Measurements from ENCODE around the gene DHCR7.

The DHCR7 gene

DNA sequence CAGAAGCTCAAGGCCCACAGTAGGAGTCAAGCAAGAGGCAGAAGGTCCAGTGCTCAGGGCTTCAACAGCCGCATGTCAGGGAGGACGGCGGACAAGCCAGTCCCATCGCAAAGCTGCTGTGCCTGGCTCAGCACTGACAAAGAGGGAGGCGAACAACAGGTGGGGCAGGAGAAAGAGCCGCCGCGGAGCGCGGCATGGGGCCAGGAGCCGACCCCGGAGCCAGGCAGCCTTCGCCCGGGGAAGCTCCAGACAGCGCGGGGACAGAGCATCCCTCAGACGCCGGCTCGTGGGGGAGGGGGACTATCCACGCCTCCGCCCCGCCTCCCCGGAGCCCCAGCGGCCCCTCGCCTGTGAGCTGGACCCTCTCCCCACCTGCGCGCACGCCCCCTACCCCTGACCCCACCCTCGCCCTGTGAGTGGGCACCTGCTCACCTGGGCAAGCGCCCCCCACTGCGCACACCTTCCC lies 369 bp downstream of the DHCR7 start:
- Histone ChIP-seq H3K27ac (replicated peaks) (peak overlapping the region; percentile 58), H3K27me3 (ENCODE audit: insufficient read depth, poor library complexity, severe bottlenecking) (no peaks in the 10 kb centered on the region), H3K4me3 (replicated peaks; ENCODE audit: insufficient read depth, low read length) (peak overlapping the region; percentile 93)
- peak in 1 of 2 experiments; percentile 9 for DNase-seq (ENCODE audit: low read depth in 1 of 2, low spot score in 1 of 2)
- TF ChIP-seq GABPA (IDR thresholded peaks at IDR 0.05; ENCODE audit: low read depth) (no peak), POLR2AphosphoS5 (IDR thresholded peaks at IDR 0.05; ENCODE audit: low read depth) (no peak; the same call in none of the 2 replicates), SPI1 (IDR thresholded peaks at IDR 0.05; ENCODE audit: borderline replicate concordance, low read depth) (no peak)
- TF ChIP-seq, protein P1, sequence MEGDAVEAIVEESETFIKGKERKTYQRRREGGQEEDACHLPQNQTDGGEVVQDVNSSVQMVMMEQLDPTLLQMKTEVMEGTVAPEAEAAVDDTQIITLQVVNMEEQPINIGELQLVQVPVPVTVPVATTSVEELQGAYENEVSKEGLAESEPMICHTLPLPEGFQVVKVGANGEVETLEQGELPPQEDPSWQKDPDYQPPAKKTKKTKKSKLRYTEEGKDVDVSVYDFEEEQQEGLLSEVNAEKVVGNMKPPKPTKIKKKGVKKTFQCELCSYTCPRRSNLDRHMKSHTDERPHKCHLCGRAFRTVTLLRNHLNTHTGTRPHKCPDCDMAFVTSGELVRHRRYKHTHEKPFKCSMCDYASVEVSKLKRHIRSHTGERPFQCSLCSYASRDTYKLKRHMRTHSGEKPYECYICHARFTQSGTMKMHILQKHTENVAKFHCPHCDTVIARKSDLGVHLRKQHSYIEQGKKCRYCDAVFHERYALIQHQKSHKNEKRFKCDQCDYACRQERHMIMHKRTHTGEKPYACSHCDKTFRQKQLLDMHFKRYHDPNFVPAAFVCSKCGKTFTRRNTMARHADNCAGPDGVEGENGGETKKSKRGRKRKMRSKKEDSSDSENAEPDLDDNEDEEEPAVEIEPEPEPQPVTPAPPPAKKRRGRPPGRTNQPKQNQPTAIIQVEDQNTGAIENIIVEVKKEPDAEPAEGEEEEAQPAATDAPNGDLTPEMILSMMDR (IDR thresholded peaks at IDR 0.05; ENCODE audit: insufficient read depth, low read length), result no peak

DNA sequence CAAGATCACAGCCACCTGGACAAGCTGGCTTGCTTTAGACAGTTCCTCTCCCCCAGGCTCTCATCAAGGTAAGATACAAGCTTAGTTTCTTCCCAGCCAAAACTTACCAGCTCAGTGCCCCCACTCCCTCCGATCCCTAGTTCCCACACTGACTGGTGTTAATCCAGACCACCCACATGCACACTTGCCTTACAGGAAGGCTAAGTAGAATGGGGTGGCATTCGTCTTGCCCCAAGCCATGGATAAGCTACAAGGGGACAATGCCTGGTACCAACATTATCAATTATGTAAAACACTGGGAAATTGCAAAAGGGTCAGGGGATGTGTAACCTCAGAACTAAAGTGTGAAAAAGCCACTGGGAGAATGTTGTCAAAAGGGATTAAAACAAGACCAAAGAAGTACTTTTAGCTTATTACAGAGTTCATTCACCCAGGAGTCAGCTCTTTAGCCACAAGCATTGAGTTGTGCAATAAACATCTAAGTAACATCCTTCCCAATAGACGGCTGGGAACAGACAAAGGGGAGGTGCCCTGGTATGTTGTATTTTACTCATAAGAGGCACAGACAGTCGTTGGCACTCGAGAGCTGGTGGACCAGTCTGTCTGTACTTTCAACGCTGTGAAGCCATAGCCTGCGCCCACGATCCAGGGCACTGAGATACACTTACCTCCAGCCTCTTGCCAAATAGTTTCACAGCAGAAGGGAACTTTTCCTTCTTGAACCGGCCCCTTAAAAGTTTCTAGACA lies 1.1 kb downstream of the DHCR7 start:
- Histone ChIP-seq H3K4me3 (replicated peaks; ENCODE audit: insufficient read depth, low read length) (peak overlapping the region; percentile 93), H3K27ac (replicated peaks) (peak overlapping the region; percentile 58), H3K27me3 (ENCODE audit: insufficient read depth, poor library complexity, severe bottlenecking) (no peaks in the 10 kb centered on the region)
- no peak for TF ChIP-seq GABPA (IDR thresholded peaks at IDR 0.05; ENCODE audit: low read depth)
- TF ChIP-seq REST (IDR thresholded peaks at IDR 0.05; ENCODE audit: insufficient replicate concordance, low read depth), result no peak
- no peak for TF ChIP-seq POLR2AphosphoS5 (IDR thresholded peaks at IDR 0.05; ENCODE audit: low read depth)
- no peak for TF ChIP-seq SPI1 (IDR thresholded peaks at IDR 0.05; ENCODE audit: borderline replicate concordance, low read depth)
- peak; percentile 67 to 84 for DNase-seq (ENCODE audit: low read depth in 1 of 2, low spot score in 1 of 2)

DNA sequence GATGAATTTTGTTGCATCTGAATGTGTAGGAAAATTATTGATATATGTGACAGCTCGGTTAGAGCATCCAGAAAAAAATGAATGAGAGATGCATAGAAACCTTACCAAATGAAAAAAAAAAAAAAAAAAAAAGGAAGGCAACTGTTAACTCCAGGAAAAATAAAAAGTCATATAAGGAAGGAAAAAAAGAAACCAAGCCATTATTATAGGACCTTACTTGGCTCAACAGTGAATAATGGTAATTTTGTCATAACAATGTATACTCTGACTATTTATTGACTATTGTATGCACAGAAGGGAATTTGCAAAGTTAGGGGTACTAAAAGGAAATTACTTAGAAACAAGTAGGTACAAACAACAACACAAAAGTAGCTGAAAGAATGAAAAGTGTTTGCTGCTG lies 2.0 kb downstream of the DHCR7 start:
- H3K4me3 ChIP-seq (replicated peaks; ENCODE audit: insufficient read depth, low read length), result no peak overlapping the region
- no peak for DNase-seq (ENCODE audit: low read depth in 1 of 2, low spot score in 1 of 2)
- TF ChIP-seq SPI1 (IDR thresholded peaks at IDR 0.05; ENCODE audit: borderline replicate concordance, low read depth), result no peak
- TF ChIP-seq POLR2AphosphoS5 (IDR thresholded peaks at IDR 0.05; ENCODE audit: low read depth), result no peak
- TF ChIP-seq, protein P1 (IDR thresholded peaks at IDR 0.05; ENCODE audit: insufficient read depth, low read length), result no peak
- no peak for TF ChIP-seq REST (IDR thresholded peaks at IDR 0.05; ENCODE audit: insufficient replicate concordance, low read depth)
- TF ChIP-seq GABPA (IDR thresholded peaks at IDR 0.05; ENCODE audit: low read depth), result no peak

DNA sequence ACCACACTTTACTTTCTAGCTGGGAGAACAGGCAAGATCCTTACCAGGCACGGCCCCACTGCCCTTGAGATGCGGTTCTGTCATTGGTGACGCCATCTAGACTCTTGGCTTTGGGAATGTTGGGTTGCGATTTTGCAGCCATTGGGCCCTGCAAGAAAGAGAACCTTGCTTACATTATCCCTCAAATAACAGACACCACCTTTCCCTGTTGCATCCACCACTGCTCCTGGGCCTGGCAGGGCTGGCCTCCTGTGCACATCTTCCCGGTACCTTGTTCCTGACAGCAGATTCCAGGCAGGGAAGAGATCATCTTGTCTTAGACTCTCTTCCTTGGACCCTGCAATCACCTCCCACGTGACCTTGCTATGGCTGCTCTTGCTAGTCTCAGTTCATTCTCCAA lies 3.4 kb downstream of the DHCR7 start:
- no peak overlapping the region for H3K27ac ChIP-seq (replicated peaks)
- no peak for DNase-seq (ENCODE audit: low read depth in 1 of 2, low spot score in 1 of 2)
- H3K27me3 ChIP-seq (ENCODE audit: insufficient read depth, poor library complexity, severe bottlenecking), result no peaks in the 10 kb centered on the region
- TF ChIP-seq POLR2AphosphoS5 (IDR thresholded peaks at IDR 0.05; ENCODE audit: low read depth) (no peak), GABPA (IDR thresholded peaks at IDR 0.05; ENCODE audit: low read depth) (no peak), REST (IDR thresholded peaks at IDR 0.05; ENCODE audit: insufficient replicate concordance, low read depth) (no peak), SPI1 (IDR thresholded peaks at IDR 0.05; ENCODE audit: borderline replicate concordance, low read depth) (no peak)
- TF ChIP-seq, protein P1 (IDR thresholded peaks at IDR 0.05; ENCODE audit: insufficient read depth, low read length), result no peak
- H3K4me3 ChIP-seq (replicated peaks; ENCODE audit: insufficient read depth, low read length), result no peak overlapping the region

More for the DNA sequence above, 2.0 kb downstream of the DHCR7 start:
- Histone ChIP-seq H3K27ac (replicated peaks) (no peak overlapping the region), H3K27me3 (ENCODE audit: insufficient read depth, poor library complexity, severe bottlenecking) (no peaks in the 10 kb centered on the region)
